ENCODE results near the gene PHC2.
A peak's percentile ranks its signal among the peaks of the same experiment; 100 is the strongest.

Gene PHC2

DNA sequence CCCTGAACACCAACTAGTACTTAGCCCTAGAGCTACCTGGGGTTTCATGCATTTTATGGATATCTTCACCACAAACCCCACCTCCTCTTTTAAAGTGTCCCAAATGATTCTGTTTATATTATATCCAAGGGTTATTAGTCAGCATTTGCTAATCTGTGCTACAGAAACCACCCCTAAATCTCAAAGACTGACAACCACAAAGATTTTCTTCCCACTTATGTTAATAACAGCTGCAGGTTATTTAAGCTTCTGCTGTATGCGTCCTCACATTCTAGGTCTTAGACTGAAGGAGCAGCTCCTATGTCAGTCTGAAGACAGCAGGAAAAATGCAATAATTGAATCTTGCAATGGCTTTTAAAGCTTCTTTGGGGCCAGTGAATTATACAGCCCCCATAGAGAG lies 11.2 kb upstream of the PHC2 start (continued):
- TF ChIP-seq, protein P1, sequence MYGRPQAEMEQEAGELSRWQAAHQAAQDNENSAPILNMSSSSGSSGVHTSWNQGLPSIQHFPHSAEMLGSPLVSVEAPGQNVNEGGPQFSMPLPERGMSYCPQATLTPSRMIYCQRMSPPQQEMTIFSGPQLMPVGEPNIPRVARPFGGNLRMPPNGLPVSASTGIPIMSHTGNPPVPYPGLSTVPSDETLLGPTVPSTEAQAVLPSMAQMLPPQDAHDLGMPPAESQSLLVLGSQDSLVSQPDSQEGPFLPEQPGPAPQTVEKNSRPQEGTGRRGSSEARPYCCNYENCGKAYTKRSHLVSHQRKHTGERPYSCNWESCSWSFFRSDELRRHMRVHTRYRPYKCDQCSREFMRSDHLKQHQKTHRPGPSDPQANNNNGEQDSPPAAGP (tag by site-specific recombination; IDR thresholded peaks at IDR 0.05) = no peak
- no peak for TF ChIP-seq ZNF239 (tag by site-specific recombination; IDR thresholded peaks at IDR 0.05)
- TF ChIP-seq ZIC2 (tag by site-specific recombination; IDR thresholded peaks at IDR 0.05) = no peak

DNA sequence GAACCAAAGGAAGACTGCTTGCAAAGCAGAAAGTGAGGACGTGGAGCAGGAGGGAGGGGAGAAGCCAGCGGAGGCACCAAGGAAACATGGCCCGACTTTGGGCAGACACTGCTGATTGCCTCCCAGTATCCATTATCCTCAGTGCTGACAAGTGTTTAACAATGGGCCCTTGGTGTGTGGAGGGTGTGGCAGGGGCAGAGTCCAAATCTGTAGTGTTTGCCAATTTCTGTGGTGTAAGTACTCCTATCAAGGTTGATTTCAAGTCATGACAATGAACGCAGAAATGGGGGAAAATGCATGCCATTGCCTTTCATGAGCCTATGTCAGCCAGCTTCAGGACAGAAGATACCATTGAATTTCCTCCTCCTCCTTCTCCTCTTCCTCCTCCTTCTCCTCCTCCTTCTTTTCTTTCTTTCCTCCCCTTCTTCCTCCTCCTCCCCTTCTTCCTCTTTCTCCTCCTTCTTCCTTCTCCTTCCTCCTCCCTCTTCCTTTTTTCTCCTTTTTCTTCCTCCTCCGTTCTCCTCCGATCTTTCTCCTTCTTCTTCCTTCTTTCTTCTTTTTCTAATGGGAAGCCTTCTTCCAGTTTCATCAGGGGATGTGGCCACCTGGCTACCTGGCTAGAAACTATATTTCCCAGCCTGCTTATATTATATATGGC lies 10.3 kb upstream of the PHC2 start:
- no peak overlapping the region for H3K27ac ChIP-seq (ENCODE audit: extremely low read depth, low read depth, low read length)
- TF ChIP-seq BCL11A (tag by site-specific recombination; IDR thresholded peaks at IDR 0.05; ENCODE audit: low read depth) = no peak
- peak; percentile 72 for TF ChIP-seq ZNF366 (tag by site-specific recombination; conservative IDR thresholded peaks at IDR 0.05)
- peak; percentile 71; the same call in 1 of the 2 replicates for TF ChIP-seq ZNF112 (tag by site-specific recombination; IDR thresholded peaks at IDR 0.05)
- H3K4me1 ChIP-seq (ENCODE audit: control insufficient read depth, insufficient read depth, low read length) = no peaks in the 10 kb centered on the region
- ChIA-PET POLR2A (no interaction called here), CTCF (interaction anchor here (0.7 to 1.7 kb wide), 4 partner anchors 14 to 143 kb away, joined by 3 to 9 read pairs (median 3); no protein-coding TSS in a partner anchor)
- no peaks in the 10 kb centered on the region for H3K9me3 ChIP-seq (ENCODE audit: control insufficient read depth, insufficient read depth, low read depth, low read length)
- H3K36me3 ChIP-seq (ENCODE audit: control insufficient read depth in 2 of 2, insufficient read depth in 1 of 2, low read length in 2 of 2) = no peaks in the 10 kb centered on the region
- no peak overlapping the region for H3K4me3 ChIP-seq (ENCODE audit: low read depth, low read length)

DNA sequence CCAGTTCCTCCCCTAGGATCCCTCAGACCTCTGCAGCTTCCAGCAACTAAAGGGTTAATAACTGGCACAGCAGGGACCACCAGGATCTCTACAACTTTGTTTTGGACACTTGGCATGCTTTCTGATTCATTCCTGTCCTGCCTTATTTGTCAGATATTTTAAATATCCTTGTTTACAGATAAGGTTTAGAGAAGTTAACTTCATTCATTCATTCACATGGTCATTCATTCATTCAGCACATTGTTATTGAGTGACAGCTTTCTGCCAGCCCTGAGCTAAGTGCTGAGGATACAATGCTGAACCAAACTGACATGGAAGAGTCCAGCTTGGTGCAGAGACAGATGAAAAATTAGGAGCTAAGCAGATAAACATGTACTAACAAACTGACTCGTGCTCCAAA lies 8.8 kb upstream of the PHC2 start:
- TF ChIP-seq ZNF132 (tag by site-specific recombination; IDR thresholded peaks at IDR 0.05; ENCODE audit: borderline replicate concordance) = no peak
- TF ChIP-seq ZNF24 (tag by site-specific recombination; IDR thresholded peaks at IDR 0.05) = peak; percentile 76; the same call in 1 of the 2 replicates
- Histone ChIP-seq H3K36me3 (ENCODE audit: control insufficient read depth in 2 of 2, insufficient read depth in 1 of 2, low read length in 2 of 2) (no peaks in the 10 kb centered on the region), H3K4me1 (ENCODE audit: control insufficient read depth, insufficient read depth, low read length) (peaks cover 6% of the 10 kb centered on the region), H3K4me3 (ENCODE audit: low read depth, low read length) (no peak overlapping the region), H3K9me3 (ENCODE audit: control insufficient read depth, insufficient read depth, low read depth, low read length) (no peaks in the 10 kb centered on the region), H3K27ac (ENCODE audit: extremely low read depth, low read depth, low read length) (no peak overlapping the region)
- POLR2A ChIA-PET = no interaction called here
- CTCF ChIA-PET = interaction anchor here (1.5 to 1.7 kb wide), 2 partner anchors 16 to 18 kb away, joined by 4 to 9 read pairs; no protein-coding TSS in a partner anchor

GRCh38 chr1:33438364-33439160 lies 7.7 kb upstream of the PHC2 start:
- peaks cover 9% of the 10 kb centered on the region for H3K4me1 ChIP-seq (ENCODE audit: control insufficient read depth, insufficient read depth, low read length)
- POLR2A ChIA-PET = no interaction called here
- no peak overlapping the region for H3K27ac ChIP-seq (ENCODE audit: extremely low read depth, low read depth, low read length)

More at GRCh38 chr1:33438364-33439160, 7.7 kb upstream of the PHC2 start:
- Histone ChIP-seq H3K4me3 (ENCODE audit: low read depth, low read length) (no peak overlapping the region), H3K36me3 (ENCODE audit: control insufficient read depth in 2 of 2, insufficient read depth in 1 of 2, low read length in 2 of 2) (no peaks in the 10 kb centered on the region), H3K9me3 (ENCODE audit: control insufficient read depth, insufficient read depth, low read depth, low read length) (no peaks in the 10 kb centered on the region)
- TF ChIP-seq ZBTB7A (tag by site-specific recombination; IDR thresholded peaks at IDR 0.05; ENCODE audit: low read depth) (no peak), ZNF664 (tag by site-specific recombination; IDR thresholded peaks at IDR 0.05) (no peak), KLF8 (tag by site-specific recombination; IDR thresholded peaks at IDR 0.05) (no peak), ZNF426 (tag by site-specific recombination; IDR thresholded peaks at IDR 0.05) (no peak), YY1 (tag by site-specific recombination; IDR thresholded peaks at IDR 0.05) (no peak), ZNF26 (tag by site-specific recombination; IDR thresholded peaks at IDR 0.05) (no peak)
- TF ChIP-seq, protein P2, sequence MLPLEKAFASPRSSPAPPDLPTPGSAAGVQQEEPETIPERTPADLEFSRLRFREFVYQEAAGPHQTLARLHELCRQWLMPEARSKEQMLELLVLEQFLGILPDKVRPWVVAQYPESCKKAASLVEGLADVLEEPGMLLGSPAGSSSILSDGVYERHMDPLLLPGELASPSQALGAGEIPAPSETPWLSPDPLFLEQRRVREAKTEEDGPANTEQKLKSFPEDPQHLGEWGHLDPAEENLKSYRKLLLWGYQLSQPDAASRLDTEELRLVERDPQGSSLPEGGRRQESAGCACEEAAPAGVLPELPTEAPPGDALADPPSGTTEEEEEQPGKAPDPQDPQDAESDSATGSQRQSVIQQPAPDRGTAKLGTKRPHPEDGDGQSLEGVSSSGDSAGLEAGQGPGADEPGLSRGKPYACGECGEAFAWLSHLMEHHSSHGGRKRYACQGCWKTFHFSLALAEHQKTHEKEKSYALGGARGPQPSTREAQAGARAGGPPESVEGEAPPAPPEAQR (tag by site-specific recombination; IDR thresholded peaks at IDR 0.05) = no peak
- CTCF ChIA-PET = interaction anchor here (1.4 kb wide), 1 partner anchor 33 kb away, joined by 6 read pairs; no protein-coding TSS in a partner anchor
